ENCODE data around the gene WNT7A. TPM values are rescaled to one million over a fixed set of nuclear protein-coding genes. Genes with fewer than 3 reads are reported as not detected.

WNT7A gene
- polyA plus RNA-seq, 1 of the 3 experiments (the other 2 are of a cell fraction): not detected

DNA sequence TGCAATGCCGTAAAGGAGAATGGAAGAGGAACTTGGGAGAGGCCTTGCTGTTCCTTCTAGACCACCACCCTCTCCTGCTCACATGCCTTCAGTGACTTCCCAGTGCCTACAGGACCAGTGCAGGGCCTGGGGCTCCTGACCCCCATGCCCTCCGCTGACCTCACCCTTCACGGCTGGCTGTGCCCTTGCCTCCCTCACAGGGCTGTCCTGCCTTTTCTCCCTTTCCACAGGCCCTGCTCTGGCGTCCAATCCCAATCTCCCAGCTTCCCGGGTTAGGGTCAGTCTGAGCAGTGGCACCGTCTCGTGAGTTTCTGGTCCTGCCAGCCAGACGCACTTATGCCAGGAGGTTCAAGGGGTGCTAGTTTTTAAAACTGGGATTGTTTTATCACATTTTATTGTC lies 110.4 kb downstream of the WNT7A start:
- no peaks in the 10 kb centered on the region for H3F3A ChIP-seq (replicated peaks; ENCODE audit: insufficient read depth)
- H3K27me3 ChIP-seq (ENCODE audit: insufficient read depth): no peaks in the 10 kb centered on the region
- H3K4me2 ChIP-seq: no peak overlapping the region
- no peaks in the 10 kb centered on the region for H3K9me2 ChIP-seq
- H3K27ac ChIP-seq (ENCODE audit: low read depth in 2 of 2, low read length in 1 of 2): no peak overlapping the region
- WGBS (ENCODE audit: low lambda C conversion rate): 54% methylated on average over 8 of the region's 8 CpGs
- ChIA-PET POLR2A (no interaction called here), CTCF (interaction anchor here (1.2 kb wide), 1 partner anchor 16 kb away, joined by 3 read pairs; no protein-coding TSS in a partner anchor)
- TF ChIP-seq RXRA (IDR thresholded peaks at IDR 0.05; ENCODE audit: borderline replicate concordance, low read depth) (no peak), GATA2 (CRISPR knock-in tag; IDR thresholded peaks at IDR 0.05) (no peak), SMC3 (IDR thresholded peaks at IDR 0.05; ENCODE audit: low read depth, low read length) (no peak), MXI1 (IDR thresholded peaks at IDR 0.05; ENCODE audit: low read depth, low read length) (no peak), TCF12 (IDR thresholded peaks at IDR 0.05) (no peak), EZH2phosphoT487 (IDR thresholded peaks at IDR 0.05; ENCODE audit: borderline replicate concordance, low read depth) (no peak), MEF2A (IDR thresholded peaks at IDR 0.05; ENCODE audit: borderline replicate concordance, low read depth) (no peak)
- TF ChIP-seq, protein P1, sequence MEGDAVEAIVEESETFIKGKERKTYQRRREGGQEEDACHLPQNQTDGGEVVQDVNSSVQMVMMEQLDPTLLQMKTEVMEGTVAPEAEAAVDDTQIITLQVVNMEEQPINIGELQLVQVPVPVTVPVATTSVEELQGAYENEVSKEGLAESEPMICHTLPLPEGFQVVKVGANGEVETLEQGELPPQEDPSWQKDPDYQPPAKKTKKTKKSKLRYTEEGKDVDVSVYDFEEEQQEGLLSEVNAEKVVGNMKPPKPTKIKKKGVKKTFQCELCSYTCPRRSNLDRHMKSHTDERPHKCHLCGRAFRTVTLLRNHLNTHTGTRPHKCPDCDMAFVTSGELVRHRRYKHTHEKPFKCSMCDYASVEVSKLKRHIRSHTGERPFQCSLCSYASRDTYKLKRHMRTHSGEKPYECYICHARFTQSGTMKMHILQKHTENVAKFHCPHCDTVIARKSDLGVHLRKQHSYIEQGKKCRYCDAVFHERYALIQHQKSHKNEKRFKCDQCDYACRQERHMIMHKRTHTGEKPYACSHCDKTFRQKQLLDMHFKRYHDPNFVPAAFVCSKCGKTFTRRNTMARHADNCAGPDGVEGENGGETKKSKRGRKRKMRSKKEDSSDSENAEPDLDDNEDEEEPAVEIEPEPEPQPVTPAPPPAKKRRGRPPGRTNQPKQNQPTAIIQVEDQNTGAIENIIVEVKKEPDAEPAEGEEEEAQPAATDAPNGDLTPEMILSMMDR (IDR thresholded peaks at IDR 0.05): no peak
- H3K4me1 ChIP-seq (ENCODE audit: control insufficient read depth in 1 of 2, insufficient read depth in 2 of 2, low read depth in 1 of 2, low read length in 1 of 2): peaks cover 0 to 13% of the 10 kb centered on the region in 2 experiments; a peak in 1 of 4 replicates
- H4K20me1 ChIP-seq (ENCODE audit: insufficient read depth): no peaks in the 10 kb centered on the region
- H3K36me3 ChIP-seq (replicated peaks in 1 of 2; ENCODE audit: control insufficient read depth in 1 of 2, insufficient read depth in 2 of 2, low read length in 1 of 2): no peaks in the 10 kb centered on the region
- H2AFZ ChIP-seq (ENCODE audit: low read depth): no peak overlapping the region
- no peaks in the 10 kb centered on the region for H3K79me2 ChIP-seq (ENCODE audit: insufficient read depth)
- no peaks in the 10 kb centered on the region for H3K9me3 ChIP-seq
- no peak overlapping the region for H3K4me3 ChIP-seq (ENCODE audit: low read depth in 2 of 2, low read length in 1 of 2)
- no peak overlapping the region for H3K9ac ChIP-seq
- no peak for DNase-seq

DNA sequence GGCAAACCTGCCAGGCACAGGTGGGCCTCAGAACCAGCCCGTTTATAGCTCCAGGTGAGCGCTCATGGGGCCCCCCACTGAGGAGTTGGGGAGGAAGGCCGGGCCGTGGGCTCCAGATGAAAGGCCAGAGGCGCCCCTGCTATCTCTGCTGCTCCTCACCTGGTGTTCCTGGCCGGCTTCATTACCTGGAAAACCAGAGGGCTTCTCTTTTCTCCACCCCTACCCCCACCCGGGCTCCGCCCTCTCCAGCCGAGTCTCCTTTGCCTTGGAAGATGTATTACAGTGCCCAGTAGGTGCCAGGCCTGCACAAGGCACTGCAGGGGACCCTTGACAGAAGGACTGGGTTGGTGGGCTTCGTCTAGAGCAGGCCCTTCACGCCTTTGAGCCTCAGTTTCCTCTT lies 111.4 kb downstream of the WNT7A start:
- TF ChIP-seq MAX (IDR thresholded peaks at IDR 0.05; ENCODE audit: low read depth): no peak
- no peak overlapping the region for H3K27ac ChIP-seq (ENCODE audit: low read depth in 2 of 2, low read length in 1 of 2)
- H3K27me3 ChIP-seq (ENCODE audit: insufficient read depth): no peaks in the 10 kb centered on the region
- H3K4me1 ChIP-seq (ENCODE audit: control insufficient read depth in 1 of 2, insufficient read depth in 2 of 2, low read depth in 1 of 2, low read length in 1 of 2): peaks cover 0 to 12% of the 10 kb centered on the region in 2 experiments; a peak in 1 of 4 replicates
- no peaks in the 10 kb centered on the region for H4K20me1 ChIP-seq (ENCODE audit: insufficient read depth)
- no peak overlapping the region for H2AFZ ChIP-seq (ENCODE audit: low read depth)
- H3K79me2 ChIP-seq (ENCODE audit: insufficient read depth): no peaks in the 10 kb centered on the region
- WGBS (ENCODE audit: low lambda C conversion rate): 46% methylated on average over 10 of the region's 11 CpGs
- H3K4me3 ChIP-seq (ENCODE audit: low read depth in 2 of 2, low read length in 1 of 2): no peak overlapping the region
- H3K9ac ChIP-seq: no peak overlapping the region
- no peaks in the 10 kb centered on the region for H3K9me3 ChIP-seq
- DNase-seq: no peak
- H3K9me2 ChIP-seq: no peaks in the 10 kb centered on the region
- no peak overlapping the region for H3K4me2 ChIP-seq
- H3K36me3 ChIP-seq (replicated peaks in 1 of 2; ENCODE audit: control insufficient read depth in 1 of 2, insufficient read depth in 2 of 2, low read length in 1 of 2): no peaks in the 10 kb centered on the region
- ChIA-PET CTCF (interaction anchor here (1.6 kb wide), 1 partner anchor 8 kb away, joined by 7 read pairs; no protein-coding TSS in a partner anchor), POLR2A (no interaction called here)
- no peaks in the 10 kb centered on the region for H3F3A ChIP-seq (replicated peaks; ENCODE audit: insufficient read depth)

- no peak for DNase-seq
- TF ChIP-seq YY1 (IDR thresholded peaks at IDR 0.05; ENCODE audit: low read depth) (no peak), TCF12 (IDR thresholded peaks at IDR 0.05) (no peak), TEAD4 (IDR thresholded peaks at IDR 0.05; ENCODE audit: borderline replicate concordance, insufficient read depth) (no peak), POLR2AphosphoS5 (IDR thresholded peaks at IDR 0.05; ENCODE audit: low read depth, low read length) (no peak), FOSL2 (IDR thresholded peaks at IDR 0.05; ENCODE audit: borderline replicate concordance, low read depth) (no peak), RXRA (IDR thresholded peaks at IDR 0.05; ENCODE audit: borderline replicate concordance, low read depth) (no peak), JUND (IDR thresholded peaks at IDR 0.05) (no peak), REST (IDR thresholded peaks at IDR 0.05; ENCODE audit: low read depth, low read length) (no peak), GABPA (IDR thresholded peaks at IDR 0.05; ENCODE audit: low read depth) (no peak)
- TF ChIP-seq, protein P2, sequence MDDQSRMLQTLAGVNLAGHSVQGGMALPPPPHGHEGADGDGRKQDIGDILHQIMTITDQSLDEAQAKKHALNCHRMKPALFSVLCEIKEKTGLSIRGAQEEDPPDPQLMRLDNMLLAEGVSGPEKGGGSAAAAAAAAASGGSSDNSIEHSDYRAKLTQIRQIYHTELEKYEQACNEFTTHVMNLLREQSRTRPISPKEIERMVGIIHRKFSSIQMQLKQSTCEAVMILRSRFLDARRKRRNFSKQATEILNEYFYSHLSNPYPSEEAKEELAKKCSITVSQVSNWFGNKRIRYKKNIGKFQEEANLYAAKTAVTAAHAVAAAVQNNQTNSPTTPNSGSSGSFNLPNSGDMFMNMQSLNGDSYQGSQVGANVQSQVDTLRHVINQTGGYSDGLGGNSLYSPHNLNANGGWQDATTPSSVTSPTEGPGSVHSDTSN (IDR thresholded peaks at IDR 0.05): no peak
Measured at GRCh38 chr3:13767896-13768295, 112.0 kb downstream of the WNT7A start.

More at GRCh38 chr3:13767896-13768295, 112.0 kb downstream of the WNT7A start:
- WGBS (ENCODE audit: low lambda C conversion rate): 42% methylated on average over 4 of the region's 4 CpGs
- no peak overlapping the region for H3K9ac ChIP-seq
- H3K9me2 ChIP-seq: no peaks in the 10 kb centered on the region
- no peaks in the 10 kb centered on the region for H3K36me3 ChIP-seq (replicated peaks in 1 of 2; ENCODE audit: control insufficient read depth in 1 of 2, insufficient read depth in 2 of 2, low read length in 1 of 2)
- H4K20me1 ChIP-seq (ENCODE audit: insufficient read depth): no peaks in the 10 kb centered on the region
- no peak overlapping the region for H2AFZ ChIP-seq (ENCODE audit: low read depth)
- H3K27ac ChIP-seq (ENCODE audit: low read depth in 2 of 2, low read length in 1 of 2): no peak overlapping the region
- no peaks in the 10 kb centered on the region for H3K27me3 ChIP-seq (ENCODE audit: insufficient read depth)
- no peak overlapping the region for H3K4me2 ChIP-seq
- POLR2A ChIA-PET: no interaction called here
- no peak overlapping the region for H3K4me3 ChIP-seq (ENCODE audit: low read depth in 2 of 2, low read length in 1 of 2)
- CTCF ChIA-PET: interaction anchor here (0.7 to 1.6 kb wide), 4 partner anchors 9 to 117 kb away, joined by 3 to 8 read pairs (median 6); no protein-coding TSS in a partner anchor
- no peaks in the 10 kb centered on the region for H3F3A ChIP-seq (replicated peaks; ENCODE audit: insufficient read depth)
- H3K79me2 ChIP-seq (ENCODE audit: insufficient read depth): no peaks in the 10 kb centered on the region
- H3K9me3 ChIP-seq: no peaks in the 10 kb centered on the region
- H3K4me1 ChIP-seq (ENCODE audit: control insufficient read depth in 1 of 2, insufficient read depth in 2 of 2, low read depth in 1 of 2, low read length in 1 of 2): peaks cover 0 to 11% of the 10 kb centered on the region in 2 experiments; a peak in 1 of 4 replicates

Measured in SK-N-SH (cell line).